CD14-positive monocyte (primary cell): ENCODE data around the gene ITGA11. TPM values are rescaled to one million over a fixed set of nuclear protein-coding genes. Genes with fewer than 3 reads are reported as not detected.

Experiments
- DNase-seq, 3 donors: peaks; one replicate each; pipeline ENCODE4 v3.0.0-alpha.2; 2011 to 2022
- H2AFZ ChIP-seq: 2 replicates; pipeline ENCODE4 v1.6.0; 2012; ENCODE audit warnings: mild to moderate bottlenecking, low read depth, low read length, inconsistent platforms; ENCODE audit not compliant: insufficient read depth, poor library complexity, severe bottlenecking
- H3K27ac ChIP-seq, 2 donors: 1 replicate in 1 of 2; 2 replicates in 1 of 2; pipeline ENCODE4 v1.5.1; 2012 to 2013; ENCODE audit warnings: low read length in 2 of 2, control low read depth in 1 of 2, inconsistent platforms in 1 of 2, low read depth in 1 of 2, mild to moderate bottlenecking in 1 of 2
- H3K27me3 ChIP-seq, 2 donors: one replicate each; pipeline versions ENCODE4 v1.6.0 to v1.6.1; 2011 to 2013; ENCODE audit warnings: low read length in 2 of 2; ENCODE audit not compliant: control insufficient read depth in 2 of 2, insufficient read depth in 2 of 2
- H3K36me3 ChIP-seq, 2 donors: replicated peaks in 1 of 2; 1 replicate in 1 of 2; 2 replicates in 1 of 2; pipeline versions ENCODE4 v1.5.1 to v1.6.1; 2012 to 2013; ENCODE audit warnings: low read length in 2 of 2, control low read depth in 1 of 2, inconsistent platforms in 1 of 2, mild to moderate bottlenecking in 1 of 2; ENCODE audit not compliant: insufficient read depth in 2 of 2, control insufficient read depth in 1 of 2
- H3K4me1 ChIP-seq, 2 donors: 1 replicate in 1 of 2; 2 replicates in 1 of 2; pipeline versions ENCODE4 v1.5.1 to v1.6.1; 2012 to 2013; ENCODE audit warnings: low read length in 2 of 2, control low read depth in 1 of 2, inconsistent platforms in 1 of 2, mild to moderate bottlenecking in 1 of 2, moderate library complexity in 1 of 2; ENCODE audit not compliant: insufficient read depth in 2 of 2, control insufficient read depth in 1 of 2
- H3K4me2 ChIP-seq: replicated peaks from 2 replicates; pipeline ENCODE3; 2012; ENCODE audit warnings: low read length, moderate library complexity, mild to moderate bottlenecking; ENCODE audit not compliant: poor library complexity, severe bottlenecking; ENCODE audit errors: extremely low read depth
- H3K4me3 ChIP-seq, 3 experiments: fragments of 200-600 bp in 1 of 3; sonication (generic) in 1 of 3; replicated peaks in 1 of 3; 1 replicate in 2 of 3; 2 replicates in 1 of 3; pipeline ENCODE4 v1.5.1; 2011 to 2013; ENCODE audit warnings: low read length in 3 of 3, mild to moderate bottlenecking in 3 of 3, control low read depth in 2 of 3, low read depth in 2 of 3, inconsistent platforms in 1 of 3, moderate library complexity in 1 of 3
- H3K79me2 ChIP-seq: 2 replicates; pipeline ENCODE4 v1.6.0; 2012; ENCODE audit warnings: mild to moderate bottlenecking, control low read depth, inconsistent platforms, low read length, moderate library complexity; ENCODE audit not compliant: insufficient read depth
- H3K9ac ChIP-seq: 2 replicates; pipeline ENCODE4 v1.6.0; 2017; ENCODE audit warnings: low read length, mild to moderate bottlenecking; ENCODE audit not compliant: insufficient read depth, poor library complexity, severe bottlenecking
- H3K9me3 ChIP-seq, 2 donors: replicated peaks in 1 of 2; 1 replicate in 1 of 2; 2 replicates in 1 of 2; pipeline versions ENCODE4 v1.5.1 to v1.6.1; 2012 to 2013; ENCODE audit warnings: low read length in 2 of 2, control low read depth in 1 of 2; ENCODE audit not compliant: control insufficient read depth in 1 of 2, insufficient read depth in 1 of 2
- H4K20me1 ChIP-seq: 2 replicates; pipeline ENCODE4 v1.6.0; 2012; ENCODE audit warnings: mild to moderate bottlenecking, low read length, control low read depth, moderate library complexity; ENCODE audit not compliant: insufficient read depth
- H3K27ac Mint-ChIP-seq, 7 donors: one replicate each; pipeline ENCODE4 v1.8.0; 2020; ENCODE audit warnings: mild to moderate bottlenecking in 7 of 7, mixed read lengths in 7 of 7, moderate library complexity in 6 of 7, inconsistent platforms in 2 of 7
- H3K27me3 Mint-ChIP-seq, 3 donors: one replicate each; pipeline ENCODE4 v1.8.0; 2021 to 2022; ENCODE audit warnings: low read depth in 3 of 3, mild to moderate bottlenecking in 3 of 3, mixed read lengths in 3 of 3, moderate library complexity in 3 of 3, inconsistent platforms in 1 of 3
- H3K36me3 Mint-ChIP-seq, 2 donors: one replicate each; pipeline ENCODE4 v1.8.0; 2020; ENCODE audit warnings: mixed read lengths in 2 of 2, inconsistent platforms in 1 of 2, mild to moderate bottlenecking in 1 of 2
- H3K4me1 Mint-ChIP-seq: one replicate; pipeline ENCODE4 v1.8.0; 2020; ENCODE audit warnings: mild to moderate bottlenecking, mixed read lengths
- H3K4me3 Mint-ChIP-seq, 2 donors: one replicate each; pipeline ENCODE4 v1.8.0; 2020; ENCODE audit warnings: mild to moderate bottlenecking in 2 of 2, mixed read lengths in 2 of 2, moderate library complexity in 1 of 2
- H3K9me3 Mint-ChIP-seq, 7 donors: one replicate each; pipeline ENCODE4 v1.8.0; 2020 to 2022; ENCODE audit warnings: mixed read lengths in 7 of 7, mild to moderate bottlenecking in 6 of 7, moderate library complexity in 6 of 7, inconsistent platforms in 2 of 7
- CTCF ChIP-seq: fragments of 200-600 bp; IDR thresholded peaks from one replicate; pipeline ENCODE4 v1.8.0; 2022; ENCODE audit warnings: antibody characterized with exemption, mild to moderate bottlenecking
- WGBS: methylation state at CpG from one replicate; pipeline ENCODE4 v1.1.5; 2013; ENCODE audit warnings: missing lambda C conversion rate; ENCODE audit not compliant: insufficient coverage; 5-methylcytosine and 5-hydroxymethylcytosine counted together
- intact Hi-C, 2 donors: fragments of 100-400 bp; cut with micrococcal nuclease; formaldehyde crosslinking; loops; one replicate each; pipeline versions ENCODE4 v1.15.0 to v1.15.1; 2023
- polyA plus RNA-seq, 3 donors: library from polyadenylated mRNA; depleted of rRNA in 1 of 3; unstranded in 2 of 3; stranded (reverse) in 1 of 3; fragments of 300-500 nt in 2 of 3; fragments of >200 nt in 1 of 3; fragmentation: Illumina TruSeq in 2 of 3; gene quantifications; 1 replicate in 2 of 3; 2 replicates in 1 of 3; pipeline ENCODE4 v1.2.3, GENCODE V29; 2012 to 2021

ITGA11 gene
- polyA plus RNA-seq, 3 donors: under 0.01 to 0.01 TPM; not detected in 1

GRCh38 chr15:68414591-68414990 lies 17.4 kb downstream of the ITGA11 start:
- Histone ChIP-seq H3K4me1 (no peaks in the 10 kb centered on the region), H3K4me3 (no peak overlapping the region), H3K9me3 (no peaks in the 10 kb centered on the region), H3K27ac (no peak overlapping the region), H2AFZ (no peak overlapping the region), H3K79me2 (no peaks in the 10 kb centered on the region), H3K36me3 (no peaks in the 10 kb centered on the region), H4K20me1 (no peaks in the 10 kb centered on the region), H3K27me3 (no peaks in the 10 kb centered on the region), H3K4me2 (no peak overlapping the region), H3K9ac (no peak overlapping the region)
- H3K36me3 Mint-ChIP-seq: no peaks in the 10 kb centered on the region
- H3K4me1 Mint-ChIP-seq: peaks cover 2% of the 10 kb centered on the region
- H3K27ac Mint-ChIP-seq: no peak overlapping the region
- H3K9me3 Mint-ChIP-seq: no peaks in the 10 kb centered on the region
- DNase-seq: no peak
- H3K27me3 Mint-ChIP-seq: peaks cover 2 to 3% (median 2%) of the 10 kb centered on the region in 3 donors
- intact Hi-C loops: no loop called here
- no peak overlapping the region for H3K4me3 Mint-ChIP-seq
- no peak for TF ChIP-seq CTCF
- WGBS: 81% methylated on average over 6 of the region's 8 CpGs

GRCh38 chr15:68414206-68414555 lies 17.8 kb downstream of the ITGA11 start:
- Histone ChIP-seq H3K4me2 (no peak overlapping the region), H3K9ac (no peak overlapping the region), H2AFZ (no peak overlapping the region), H3K27ac (no peak overlapping the region), H3K4me1 (no peaks in the 10 kb centered on the region), H3K36me3 (no peaks in the 10 kb centered on the region), H3K4me3 (no peak overlapping the region), H3K9me3 (no peaks in the 10 kb centered on the region), H3K79me2 (no peaks in the 10 kb centered on the region), H4K20me1 (no peaks in the 10 kb centered on the region), H3K27me3 (no peaks in the 10 kb centered on the region)
- no peak overlapping the region for H3K27ac Mint-ChIP-seq
- H3K9me3 Mint-ChIP-seq: no peaks in the 10 kb centered on the region
- TF ChIP-seq CTCF: no peak
- no peak for DNase-seq
- 90% methylated on average over 2 of the region's 3 CpGs for WGBS
- peaks cover 2% of the 10 kb centered on the region for H3K4me1 Mint-ChIP-seq
- intact Hi-C loops: no loop called here
- peaks cover 2 to 3% (median 2%) of the 10 kb centered on the region in 3 donors for H3K27me3 Mint-ChIP-seq
- H3K4me3 Mint-ChIP-seq: no peak overlapping the region
- H3K36me3 Mint-ChIP-seq: no peaks in the 10 kb centered on the region
